A549 (cell line): ENCODE data around the gene AMN1. TPM values are rescaled to one million over a fixed set of nuclear protein-coding genes. Genes with fewer than 3 reads are reported as not detected.
"Not testable (repeated sequence)": the region's sequence is repeated elsewhere in the genome, so short reads cannot be mapped to it uniquely, and the experiment has no call there.

Source experiments
- ATAC-seq, 2 experiments: fragments of 200-7000 bp in 1 of 2; fragments of >200 bp in 1 of 2; cut with Nextera tagmentation in 1 of 2; cut with Tn5 transposase in 1 of 2; 3 replicates each; pipeline versions ENCODE4 v1.8.0 to v1.9.1; 2018 to 2020; ENCODE audit warnings: mild to moderate bottlenecking in 1 of 2, moderate library complexity in 1 of 2
- CTCF ChIA-PET: fragments of 300-600 bp; sonication (Branson Sonifier 250); formaldehyde crosslinking; extraction: SDS; loops from one replicate; lab custom pipeline; 2021; ENCODE audit warnings: antibody characterized with exemption, inconsistent platforms; lab: Yijun Ruan, JAX
- POLR2A ChIA-PET: fragments of 350-600 bp; formaldehyde crosslinking; extraction: SDS; loops from one replicate; lab custom pipeline; 2021; ENCODE audit warnings: antibody characterized with exemption, inconsistent platforms; lab: Yijun Ruan, JAX
- DNase-seq, 2 experiments: peaks; one replicate each; pipeline versions ENCODE4 v3.0.0 to v3.0.0-alpha.2; 2011 to 2016; ENCODE audit warnings: low read depth in 1 of 2, low spot score in 1 of 2
- FAIRE-seq: peaks from 2 replicates; lab custom pipeline; 2011; peaks lifted over from hg19 to GRCh38; lab: Jason Lieb, UNC
- H3K27ac ChIP-seq, 2 experiments: fragments of >200 bp; sonication (Bioruptor Twin); formaldehyde crosslinking; 3 replicates each; pipeline ENCODE4 v1.5.1; 2016 to 2017
- H3K4me1 ChIP-seq: fragments of >200 bp; sonication (Bioruptor Twin); formaldehyde crosslinking; 3 replicates; pipeline ENCODE4 v1.6.1; 2016
- H3K4me2 ChIP-seq: fragments of >200 bp; sonication (Bioruptor Twin); formaldehyde crosslinking; 3 replicates; pipeline ENCODE4 v1.6.1; 2016
- H3K4me3 ChIP-seq: fragments of >200 bp; sonication (Bioruptor Twin); formaldehyde crosslinking; 3 replicates; pipeline ENCODE4 v1.5.1; 2016
- H3K9me3 ChIP-seq: fragments of >200 bp; sonication (Bioruptor Twin); formaldehyde crosslinking; 3 replicates; pipeline ENCODE4 v1.6.1; 2016
- BCL3 ChIP-seq: fragments of >200 bp; sonication (Bioruptor Twin); formaldehyde crosslinking; IDR thresholded peaks from 3 replicates; pipeline ENCODE4 v1.6.1; 2016
- BHLHE40 ChIP-seq: IDR thresholded peaks from 2 replicates; pipeline ENCODE4 v1.6.1; 2012; ENCODE audit warnings: low read depth, low read length, inconsistent platforms
- CBX2 ChIP-seq: fragments of 200-600 bp; sonication (generic); IDR thresholded peaks from 2 replicates; pipeline ENCODE4 v1.6.1; 2016; ENCODE audit warnings: low read depth, mild to moderate bottlenecking, borderline replicate concordance
- CBX8 ChIP-seq: fragments of 200-600 bp; sonication (generic); IDR thresholded peaks from 2 replicates; pipeline ENCODE4 v1.6.1; 2016
- CTCF ChIP-seq: fragments of >200 bp; sonication (Bioruptor Twin); formaldehyde crosslinking; IDR thresholded peaks from 3 replicates; pipeline ENCODE4 v1.5.1; 2016
- E2F6 ChIP-seq: IDR thresholded peaks from 2 replicates; pipeline ENCODE4 v1.6.1; 2012; ENCODE audit warnings: low read depth, borderline replicate concordance
- FOSB ChIP-seq: fragments of 250-450 bp; sonication (Bioruptor Pico); IDR thresholded peaks from 2 replicates; pipeline ENCODE4 v1.5.0; 2020; ENCODE audit warnings: mild to moderate bottlenecking, moderate library complexity
- FOSL2 ChIP-seq, 2 experiments: fragments of 450-650 bp in 1 of 2; fragments of >200 bp in 1 of 2; sonication (Bioruptor Twin) in 1 of 2; formaldehyde crosslinking; IDR thresholded peaks; 2 replicates each; pipeline versions ENCODE4 v1.5.0 to v1.6.1; 2016 to 2020; ENCODE audit warnings: mild to moderate bottlenecking in 1 of 2, moderate library complexity in 1 of 2
- GATA3 ChIP-seq: IDR thresholded peaks from 2 replicates; pipeline ENCODE4 v1.6.1; 2012; ENCODE audit warnings: borderline replicate concordance
- HDAC2 ChIP-seq: fragments of 200-600 bp; sonication (generic); IDR thresholded peaks from 2 replicates; pipeline ENCODE4 v1.6.1; 2016
- HEYL ChIP-seq: fragments of 250-450 bp; sonication (Bioruptor Pico); IDR thresholded peaks from 2 replicates; pipeline ENCODE4 v1.8.0; 2021; ENCODE audit warnings: mild to moderate bottlenecking, moderate library complexity
- HOXA7 ChIP-seq: fragments of 250-450 bp; sonication (Bioruptor Pico); IDR thresholded peaks from 2 replicates; pipeline ENCODE4 v1.5.0; 2020; ENCODE audit warnings: mild to moderate bottlenecking, moderate library complexity
- HOXB13 ChIP-seq: fragments of 250-450 bp; sonication (Bioruptor Pico); IDR thresholded peaks from 2 replicates; pipeline ENCODE4 v1.5.0; 2020; ENCODE audit warnings: low read depth, mild to moderate bottlenecking, moderate library complexity
- HOXB5 ChIP-seq: fragments of 250-450 bp; sonication (Bioruptor Pico); IDR thresholded peaks from 2 replicates; pipeline ENCODE4 v1.5.0; 2020; ENCODE audit warnings: mild to moderate bottlenecking, moderate library complexity
- KDM1A ChIP-seq: fragments of 200-600 bp; sonication (generic); IDR thresholded peaks from 2 replicates; pipeline ENCODE4 v1.6.1; 2016; ENCODE audit warnings: low read depth, mild to moderate bottlenecking
- MAFK ChIP-seq: fragments of 450-650 bp; IDR thresholded peaks from 2 replicates; pipeline ENCODE4 v1.6.1; 2014; ENCODE audit not compliant: partially characterized antibody
- MAX ChIP-seq: IDR thresholded peaks from 2 replicates; pipeline ENCODE4 v1.6.1; 2012
- PHF8 ChIP-seq: fragments of 200-600 bp; sonication (generic); IDR thresholded peaks from 2 replicates; pipeline ENCODE4 v1.6.1; 2016; ENCODE audit warnings: low read depth, mild to moderate bottlenecking, antibody characterized with exemption, moderate library complexity, borderline replicate concordance
- POLR2A ChIP-seq: IDR thresholded peaks from 2 replicates; pipeline ENCODE4 v1.6.1; 2012; ENCODE audit warnings: mild to moderate bottlenecking, low read length
- RAD21 ChIP-seq, 2 experiments: fragments of >200 bp in 1 of 2; sonication (Bioruptor Twin) in 1 of 2; formaldehyde crosslinking in 1 of 2; IDR thresholded peaks in 1 of 2; conservative IDR thresholded peaks in 1 of 2; 2 replicates in 1 of 2; 3 replicates in 1 of 2; pipeline ENCODE4 v1.6.1; 2012 to 2018; ENCODE audit warnings: inconsistent platforms in 1 of 2
- RNF2 ChIP-seq: fragments of 200-600 bp; sonication (generic); IDR thresholded peaks from 2 replicates; pipeline ENCODE4 v1.6.1; 2016; ENCODE audit warnings: low read depth, mild to moderate bottlenecking, antibody characterized with exemption, moderate library complexity, borderline replicate concordance
- SMC3 ChIP-seq: fragments of >200 bp; sonication (Bioruptor Twin); formaldehyde crosslinking; IDR thresholded peaks from 3 replicates; pipeline ENCODE4 v1.6.1; 2018; ENCODE audit warnings: inconsistent platforms
- TFCP2L1 ChIP-seq: fragments of 250-450 bp; sonication (Bioruptor Pico); IDR thresholded peaks from 2 replicates; pipeline ENCODE4 v1.5.0; 2021; ENCODE audit warnings: mild to moderate bottlenecking
- USF2 ChIP-seq: fragments of 450-650 bp; IDR thresholded peaks from 2 replicates; pipeline ENCODE4 v1.6.1; 2014; ENCODE audit warnings: antibody characterized with exemption
- ZFP36 ChIP-seq: fragments of 450-650 bp; IDR thresholded peaks from 2 replicates; pipeline ENCODE4 v1.6.1; 2014; ENCODE audit warnings: borderline replicate concordance; ENCODE audit not compliant: partially characterized antibody
- ZNF302 ChIP-seq: fragments of 250-450 bp; sonication (Bioruptor Pico); IDR thresholded peaks from 2 replicates; pipeline ENCODE4 v1.9.0; 2021; ENCODE audit warnings: inconsistent platforms, mild to moderate bottlenecking, moderate library complexity
- WGBS: methylation state at CpG from one replicate; pipeline ENCODE4 v1.1.6; 2017; ENCODE audit errors: missing lambda C conversion rate; 5-methylcytosine and 5-hydroxymethylcytosine counted together
- polyA plus RNA-seq, 4 experiments: library from polyadenylated mRNA; depleted of rRNA in 3 of 4; stranded (reverse); fragments of >200 nt; fragmentation: RNase III in 1 of 4; extraction: RNeasy Plus Mini Kit Qiagen cat#74134 plus additional on column Dnase treatment in 1 of 4; gene quantifications; 2 replicates in 3 of 4; 3 replicates in 1 of 4; pipeline ENCODE4 v1.2.3, GENCODE V29; 2011 to 2017

The AMN1 gene
- polyA plus RNA-seq, 2 of the 4 experiments (the other 2 are of a cell fraction): 18.5 to 53.3 TPM

GRCh38 chr12:31705621-31706020 is 23.2 kb downstream of the AMN1 start (continued):
- TF ChIP-seq MAFK: no peak
- no peak for TF ChIP-seq CBX8
- no peak for TF ChIP-seq TFCP2L1 (CRISPR knock-in tag)
- TF ChIP-seq RNF2: no peak
- TF ChIP-seq, all 56 proteins: peak for 0

- Histone ChIP-seq H3K4me1 (no peaks in the 10 kb centered on the region), H3K4me3 (no peak overlapping the region), H3K27ac (no peak overlapping the region), H3K4me2 (no peak overlapping the region), H3K9me3 (no peaks in the 10 kb centered on the region)
- ChIA-PET POLR2A (no interaction called here), CTCF (interaction anchor here (1.0 to 1.1 kb wide), 2 partner anchors 16 to 48 kb away, joined by 3 to 4 read pairs; no protein-coding TSS in a partner anchor)
- FAIRE-seq (no peak), ATAC-seq (peak in 1 of 2 experiments; percentile 65; a peak in 4 of 6 replicates), DNase-seq (peak in 1 of 2 experiments; percentile 60)
- no peak for TF ChIP-seq USF2
- TF ChIP-seq MAX: no peak
- TF ChIP-seq RAD21 (conservative IDR thresholded peaks at IDR 0.05 in 1 of 2, IDR thresholded peaks at IDR 0.05 in 1 of 2): peak; percentile 19 to 38; a peak in 2 of 5 replicates
- no peak for TF ChIP-seq TFCP2L1 (CRISPR knock-in tag)
- TF ChIP-seq CTCF: peak; percentile 22; the same call in 1 of the 3 replicates
- peak; percentile 37; the same call in 2 of the 3 replicates for TF ChIP-seq SMC3
- no peak for TF ChIP-seq ZNF302 (CRISPR knock-in tag)
These were observed 26.8 kb downstream of the AMN1 start for GRCh38 chr12:31702047-31702446.

GRCh38 chr12:31689921-31690320 is 38.9 kb downstream of the AMN1 start:
- H3K27ac ChIP-seq, H3K4me3 ChIP-seq, DNase-seq, H3K4me1 ChIP-seq, FAIRE-seq, POLR2A ChIA-PET, H3K4me2 ChIP-seq, ATAC-seq, H3K9me3 ChIP-seq: not testable (repeated sequence)
- 88% methylated on average over 3 of the region's 3 CpGs for WGBS
- CTCF ChIA-PET: interaction anchor here (0.6 to 0.9 kb wide), 3 partner anchors 98 to 957 kb away, joined by 3 read pairs; partner anchors contain the start of gene RESF1
- 0 out of 2 replicates have a peak, but pooled peaks have one; percentile 13 for TF ChIP-seq KDM1A

- CTCF ChIA-PET: interaction anchor here (0.6 to 1.3 kb wide), 2 partner anchors 419 to 556 kb away, joined by 3 read pairs; no protein-coding TSS in a partner anchor
- H3K4me3 ChIP-seq: no peak overlapping the region
- no peak for FAIRE-seq
These were observed 41.7 kb downstream of the AMN1 start for GRCh38 chr12:31687101-31687527.

More at GRCh38 chr12:31687101-31687527, 41.7 kb downstream of the AMN1 start:
- H3K27ac ChIP-seq: no peak overlapping the region
- POLR2A ChIA-PET: no interaction called here
- DNase-seq: no peak
- H3K9me3 ChIP-seq: peaks cover 2% of the 10 kb centered on the region; the same call in 1 of the 3 replicates
- no peak overlapping the region for H3K4me2 ChIP-seq
- TF ChIP-seq CBX2 (no peak), FOSB (no peak), HEYL (CRISPR knock-in tag) (no peak), HOXB13 (CRISPR knock-in tag) (no peak), MAX (no peak), GATA3 (no peak), FOSL2 (IDR thresholded peaks at IDR 0.05) (no peak), FOSL2 (CRISPR knock-in tag; IDR thresholded peaks at IDR 0.05) (no peak), HOXB5 (no peak), ZFP36 (no peak), E2F6 (no peak), PHF8 (no peak), HDAC2 (no peak), BCL3 (no peak), ZNF302 (CRISPR knock-in tag) (no peak), HOXA7 (no peak), POLR2A (no peak), BHLHE40 (no peak)
- no peaks in the 10 kb centered on the region for H3K4me1 ChIP-seq
- 89% methylated on average over 3 of the region's 3 CpGs for WGBS
- no peak for ATAC-seq
